Hematopoietic multipotent progenitor cell treated with erythropoietin and hydrocortisone succinate and interleukin-3 and kit ligand, for 8 days (in vitro differentiated cells): ENCODE measurements around the gene MRM3.
"Not testable (repeated sequence)": the region's sequence is repeated elsewhere in the genome, so short reads cannot be mapped to it uniquely, and the experiment has no call there.

Experiments
- DNase-seq: peaks from one replicate; pipeline ENCODE4 v3.0.0-alpha.2; 2015

MRM3 gene

GRCh38 chr17:781805-782731 is at the start of gene MRM3, which contains the start of gene GLOD4:
MRM3 (plus strand) TSS chr17:782353; CDS start chr17:782379, 26 bp downstream.
GLOD4 (minus strand) TSS chr17:782280; CDS start chr17:782255, 25 bp downstream.
- DNase-seq: peak; percentile 86

- DNase-seq: peak; percentile 39
Observed at GRCh38 chr17:732902-733720, 49.0 kb upstream of the MRM3 start.

GRCh38 chr17:733743-734142 is 48.4 kb upstream of the MRM3 start:
- DNase-seq: no peak

- no peak for DNase-seq
Observed at GRCh38 chr17:737561-738113, 44.5 kb upstream of the MRM3 start.

GRCh38 chr17:740240-741017 is 41.7 kb upstream of the MRM3 start:
- peak; percentile 30 for DNase-seq

- DNase-seq: no peak
Observed at GRCh38 chr17:742147-742793, 39.9 kb upstream of the MRM3 start.

- DNase-seq: no peak
Observed at GRCh38 chr17:743139-743538, 39.0 kb upstream of the MRM3 start.

- DNase-seq: no peak
Observed at GRCh38 chr17:744937-745336, 37.2 kb upstream of the MRM3 start.

- no peak for DNase-seq
Observed at GRCh38 chr17:745406-745805, 36.7 kb upstream of the MRM3 start.

GRCh38 chr17:746181-746580 is 36.0 kb upstream of the MRM3 start:
- no peak for DNase-seq

- DNase-seq: no peak
Observed at GRCh38 chr17:746783-747629, 35.1 kb upstream of the MRM3 start.

- not testable (repeated sequence) for DNase-seq
Observed at GRCh38 chr17:748604-749003, 33.5 kb upstream of the MRM3 start.

GRCh38 chr17:749359-749758 is 32.8 kb upstream of the MRM3 start:
- not testable (repeated sequence) for DNase-seq

- DNase-seq: no peak
Observed at GRCh38 chr17:750431-751037, 31.6 kb upstream of the MRM3 start.

GRCh38 chr17:751269-752001 is 30.7 kb upstream of the MRM3 start:
- peak; percentile 56 for DNase-seq

GRCh38 chr17:752002-752619 is 30.0 kb upstream of the MRM3 start, which contains the start of gene GEMIN4:
GEMIN4 (minus strand) TSS chr17:752264; CDS start chr17:752142, 122 bp downstream.
- peak; percentile 90 for DNase-seq

- DNase-seq: peak; percentile 59
Observed at GRCh38 chr17:752620-753219, 29.4 kb upstream of the MRM3 start.

GRCh38 chr17:753418-753817 is 28.7 kb upstream of the MRM3 start:
- no peak for DNase-seq
